HCT116 (cell line): ENCODE results near the gene DOHH.

Experiments used
- CEBPB ChIP-seq: IDR thresholded peaks from 2 replicates; pipeline ENCODE4 v1.6.1; 2012; ENCODE audit warnings: low read depth
- EZH2 ChIP-seq: fragments of 200-600 bp; sonication (generic); IDR thresholded peaks from 2 replicates; pipeline ENCODE4 v1.6.1; 2017; ENCODE audit warnings: antibody characterized with exemption, mixed run types
- EZH2phosphoT487 ChIP-seq: fragments of 200-600 bp; IDR thresholded peaks from 2 replicates; pipeline ENCODE4 v1.6.1; 2018; ENCODE audit warnings: antibody characterized with exemption, borderline replicate concordance
- FOSL1 ChIP-seq: IDR thresholded peaks from 2 replicates; pipeline ENCODE4 v1.6.1; 2012; ENCODE audit warnings: low read depth
- JUND ChIP-seq: IDR thresholded peaks from 2 replicates; pipeline ENCODE4 v1.6.1; 2012
- POLR2A ChIP-seq: IDR thresholded peaks from 2 replicates; pipeline ENCODE4 v1.7.0; 2011; ENCODE audit warnings: borderline replicate concordance; ENCODE audit not compliant: insufficient read depth, insufficient read length; ENCODE audit errors: extremely low read depth
- POLR2AphosphoS5 ChIP-seq: IDR thresholded peaks from 2 replicates; pipeline ENCODE4 v1.6.1; 2011; ENCODE audit warnings: mild to moderate bottlenecking, low read depth, low read length, moderate library complexity
- RAD21 ChIP-seq: IDR thresholded peaks from 2 replicates; pipeline ENCODE4 v1.6.1; 2012; ENCODE audit warnings: low read depth, mild to moderate bottlenecking
- SIN3A ChIP-seq: IDR thresholded peaks from 2 replicates; pipeline ENCODE4 v1.6.1; 2012; ENCODE audit warnings: low read depth
- TCF7L2 ChIP-seq: IDR thresholded peaks from 2 replicates; pipeline ENCODE4 v1.7.0; 2011; ENCODE audit warnings: borderline replicate concordance, inconsistent platforms; ENCODE audit not compliant: insufficient read depth, insufficient read length; ENCODE audit errors: extremely low read depth
- TF ChIP-seq, protein P1 (sequence below), 3 experiments: fragments of 200-600 bp in 1 of 3; sonication (generic) in 1 of 3; IDR thresholded peaks in 2 of 3; conservative IDR thresholded peaks in 1 of 3; 2 replicates each; pipeline ENCODE4 v1.5.1; 2012 to 2017; ENCODE audit warnings: low read depth in 2 of 3, low read length in 2 of 3, antibody characterized with exemption in 1 of 3, borderline replicate concordance in 1 of 3, control low read depth in 1 of 3, mild to moderate bottlenecking in 1 of 3, mixed read lengths in 1 of 3, mixed run types in 1 of 3, moderate library complexity in 1 of 3; ENCODE audit not compliant: insufficient read depth in 1 of 3
- TF ChIP-seq, protein P2 (sequence below): IDR thresholded peaks from 2 replicates; pipeline ENCODE4 v1.6.1; 2012
- TF ChIP-seq, protein P3 (sequence below): IDR thresholded peaks from 2 replicates; pipeline ENCODE4 v1.6.1; 2012; ENCODE audit warnings: low read depth

DNA sequence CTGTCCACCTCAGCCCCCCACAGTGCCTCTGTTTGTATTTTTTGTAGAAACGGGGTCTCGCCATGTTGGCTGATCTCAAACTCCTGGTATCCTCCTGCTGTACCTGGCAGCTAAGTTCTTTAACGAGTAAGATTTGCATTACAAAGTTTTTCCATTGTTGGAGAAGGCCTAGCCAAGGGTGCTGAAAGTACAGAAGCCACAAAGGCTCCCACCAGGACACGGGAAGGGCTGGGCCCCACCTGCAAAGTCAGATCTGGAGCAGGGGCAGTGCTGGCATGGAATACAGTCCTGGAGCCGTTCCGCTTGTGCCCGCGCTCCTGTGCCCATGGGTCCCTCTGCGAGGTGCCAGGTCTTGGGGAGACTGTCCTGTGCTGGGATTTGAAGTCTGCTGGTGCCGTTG lies 17.8 kb upstream of the DOHH start:
- TF ChIP-seq, protein P1, sequence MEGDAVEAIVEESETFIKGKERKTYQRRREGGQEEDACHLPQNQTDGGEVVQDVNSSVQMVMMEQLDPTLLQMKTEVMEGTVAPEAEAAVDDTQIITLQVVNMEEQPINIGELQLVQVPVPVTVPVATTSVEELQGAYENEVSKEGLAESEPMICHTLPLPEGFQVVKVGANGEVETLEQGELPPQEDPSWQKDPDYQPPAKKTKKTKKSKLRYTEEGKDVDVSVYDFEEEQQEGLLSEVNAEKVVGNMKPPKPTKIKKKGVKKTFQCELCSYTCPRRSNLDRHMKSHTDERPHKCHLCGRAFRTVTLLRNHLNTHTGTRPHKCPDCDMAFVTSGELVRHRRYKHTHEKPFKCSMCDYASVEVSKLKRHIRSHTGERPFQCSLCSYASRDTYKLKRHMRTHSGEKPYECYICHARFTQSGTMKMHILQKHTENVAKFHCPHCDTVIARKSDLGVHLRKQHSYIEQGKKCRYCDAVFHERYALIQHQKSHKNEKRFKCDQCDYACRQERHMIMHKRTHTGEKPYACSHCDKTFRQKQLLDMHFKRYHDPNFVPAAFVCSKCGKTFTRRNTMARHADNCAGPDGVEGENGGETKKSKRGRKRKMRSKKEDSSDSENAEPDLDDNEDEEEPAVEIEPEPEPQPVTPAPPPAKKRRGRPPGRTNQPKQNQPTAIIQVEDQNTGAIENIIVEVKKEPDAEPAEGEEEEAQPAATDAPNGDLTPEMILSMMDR (IDR thresholded peaks at IDR 0.05 in 2 of 3, conservative IDR thresholded peaks at IDR 0.05 in 1 of 3; ENCODE audit: borderline replicate concordance in 1 of 3, insufficient read depth in 1 of 3, low read depth in 2 of 3, low read length in 2 of 3) = no peak
- no peak for TF ChIP-seq EZH2
- TF ChIP-seq EZH2phosphoT487 = no peak
- TF ChIP-seq TCF7L2 = no peak
- TF ChIP-seq POLR2A = no peak
- TF ChIP-seq CEBPB = no peak
- TF ChIP-seq POLR2AphosphoS5 = no peak
- TF ChIP-seq SIN3A = no peak
- no peak for TF ChIP-seq JUND
- TF ChIP-seq RAD21 = no peak
- TF ChIP-seq, protein P2, sequence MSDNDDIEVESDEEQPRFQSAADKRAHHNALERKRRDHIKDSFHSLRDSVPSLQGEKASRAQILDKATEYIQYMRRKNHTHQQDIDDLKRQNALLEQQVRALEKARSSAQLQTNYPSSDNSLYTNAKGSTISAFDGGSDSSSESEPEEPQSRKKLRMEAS = no peak
- no peak for TF ChIP-seq FOSL1
- TF ChIP-seq, protein P3, sequence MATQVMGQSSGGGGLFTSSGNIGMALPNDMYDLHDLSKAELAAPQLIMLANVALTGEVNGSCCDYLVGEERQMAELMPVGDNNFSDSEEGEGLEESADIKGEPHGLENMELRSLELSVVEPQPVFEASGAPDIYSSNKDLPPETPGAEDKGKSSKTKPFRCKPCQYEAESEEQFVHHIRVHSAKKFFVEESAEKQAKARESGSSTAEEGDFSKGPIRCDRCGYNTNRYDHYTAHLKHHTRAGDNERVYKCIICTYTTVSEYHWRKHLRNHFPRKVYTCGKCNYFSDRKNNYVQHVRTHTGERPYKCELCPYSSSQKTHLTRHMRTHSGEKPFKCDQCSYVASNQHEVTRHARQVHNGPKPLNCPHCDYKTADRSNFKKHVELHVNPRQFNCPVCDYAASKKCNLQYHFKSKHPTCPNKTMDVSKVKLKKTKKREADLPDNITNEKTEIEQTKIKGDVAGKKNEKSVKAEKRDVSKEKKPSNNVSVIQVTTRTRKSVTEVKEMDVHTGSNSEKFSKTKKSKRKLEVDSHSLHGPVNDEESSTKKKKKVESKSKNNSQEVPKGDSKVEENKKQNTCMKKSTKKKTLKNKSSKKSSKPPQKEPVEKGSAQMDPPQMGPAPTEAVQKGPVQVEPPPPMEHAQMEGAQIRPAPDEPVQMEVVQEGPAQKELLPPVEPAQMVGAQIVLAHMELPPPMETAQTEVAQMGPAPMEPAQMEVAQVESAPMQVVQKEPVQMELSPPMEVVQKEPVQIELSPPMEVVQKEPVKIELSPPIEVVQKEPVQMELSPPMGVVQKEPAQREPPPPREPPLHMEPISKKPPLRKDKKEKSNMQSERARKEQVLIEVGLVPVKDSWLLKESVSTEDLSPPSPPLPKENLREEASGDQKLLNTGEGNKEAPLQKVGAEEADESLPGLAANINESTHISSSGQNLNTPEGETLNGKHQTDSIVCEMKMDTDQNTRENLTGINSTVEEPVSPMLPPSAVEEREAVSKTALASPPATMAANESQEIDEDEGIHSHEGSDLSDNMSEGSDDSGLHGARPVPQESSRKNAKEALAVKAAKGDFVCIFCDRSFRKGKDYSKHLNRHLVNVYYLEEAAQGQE = no peak
